ENCODE results near the gene LRCH1.

Gene LRCH1

GRCh38 chr13:46738055-46738454, 185.1 kb downstream of the LRCH1 start:
- TF ChIP-seq CTCF (IDR thresholded peaks at IDR 0.05) = no peak

GRCh38 chr13:46738766-46739165, 185.8 kb downstream of the LRCH1 start:
- no peak for TF ChIP-seq CTCF (IDR thresholded peaks at IDR 0.05)

GRCh38 chr13:46739447-46740098, 186.6 kb downstream of the LRCH1 start:
- TF ChIP-seq CTCF (IDR thresholded peaks at IDR 0.05) = no peak

- TF ChIP-seq CTCF (IDR thresholded peaks at IDR 0.05) = no peak
Measured at GRCh38 chr13:46743191-46743590, 190.2 kb downstream of the LRCH1 start.

GRCh38 chr13:46745062-46745461, 192.1 kb downstream of the LRCH1 start:
- TF ChIP-seq CTCF (IDR thresholded peaks at IDR 0.05) = no peak

GRCh38 chr13:46745706-46746105, 192.7 kb downstream of the LRCH1 start:
- no peak for TF ChIP-seq CTCF (IDR thresholded peaks at IDR 0.05)

- TF ChIP-seq CTCF (IDR thresholded peaks at IDR 0.05) = no peak
Measured at GRCh38 chr13:46747031-46747820, 194.3 kb downstream of the LRCH1 start.

Measured in LNCAP (cell line).